Left renal cortex interstitium (tissue), 4 donors: Measurements from ENCODE around the gene RPUSD1. TPM values are rescaled to one million over a fixed set of nuclear protein-coding genes. Genes with fewer than 3 reads are reported as not detected.
"Not testable (repeated sequence)": the region's sequence is repeated elsewhere in the genome, so short reads cannot be mapped to it uniquely, and the experiment has no call there.

Source experiments
- DNase-seq, 4 donors: peaks; one replicate each; pipeline ENCODE4 v3.0.0-alpha.2; 2013; ENCODE audit warnings: low read depth in 4 of 4, low spot score in 2 of 4, missing footprints in 1 of 4
- polyA plus RNA-seq, 4 donors: library from polyadenylated mRNA; unstranded; fragments of 120-200 nt; gene quantifications; one replicate each; pipeline ENCODE4 v1.2.1, GENCODE V29; 2013; ENCODE audit not compliant: insufficient read length in 4 of 4

Gene RPUSD1
- polyA plus RNA-seq, 4 donors, result 9.7 to 18.5 (median 16.5) TPM

DNA sequence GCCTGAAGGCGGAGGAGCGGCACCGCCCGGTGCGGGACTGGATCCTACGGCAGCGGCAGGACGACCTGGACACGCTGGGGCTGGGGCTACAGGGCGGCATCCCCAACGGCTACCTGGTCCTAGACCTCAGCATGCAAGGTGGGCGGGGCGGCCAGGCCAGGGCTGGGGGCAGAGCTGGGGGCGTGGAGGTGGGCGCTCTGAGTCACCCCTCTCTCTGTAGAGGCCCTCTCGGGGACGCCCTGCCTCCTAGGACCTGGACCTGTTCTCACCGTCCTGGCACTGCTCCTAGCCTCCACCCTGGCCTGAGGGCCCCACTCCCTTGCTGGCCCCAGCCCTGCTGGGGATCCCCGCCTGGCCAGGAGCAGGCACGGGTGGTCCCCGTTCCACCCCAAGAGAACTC lies 19.8 kb downstream of the RPUSD1 start:
- DNase-seq, result no peak

DNA sequence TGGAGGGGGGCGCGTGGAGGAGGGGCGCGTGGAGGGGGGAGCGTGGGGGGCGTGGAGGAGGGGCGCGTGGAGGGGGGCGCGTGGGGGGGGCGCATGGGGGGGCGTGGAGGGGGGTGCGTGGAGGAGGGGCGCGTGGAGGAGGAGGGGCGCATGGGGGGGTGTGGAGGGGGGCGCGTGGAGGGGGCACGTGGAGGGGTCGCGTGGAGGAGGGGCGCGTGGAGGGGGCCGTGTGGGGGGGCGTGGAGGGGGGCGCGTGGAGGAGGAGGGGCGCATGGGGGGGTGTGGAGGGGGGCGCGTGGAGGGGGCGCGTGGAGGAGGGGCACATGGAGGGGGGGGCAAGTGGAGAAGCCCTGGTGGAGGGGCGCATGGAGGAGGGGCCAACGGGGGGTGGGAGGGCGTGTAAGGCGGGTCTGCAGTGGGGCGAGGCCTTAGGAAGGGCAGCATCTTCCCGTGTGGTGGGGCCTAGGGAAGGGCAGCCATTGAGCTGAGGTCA lies 20.4 kb downstream of the RPUSD1 start:
- DNase-seq, result no peak

DNA sequence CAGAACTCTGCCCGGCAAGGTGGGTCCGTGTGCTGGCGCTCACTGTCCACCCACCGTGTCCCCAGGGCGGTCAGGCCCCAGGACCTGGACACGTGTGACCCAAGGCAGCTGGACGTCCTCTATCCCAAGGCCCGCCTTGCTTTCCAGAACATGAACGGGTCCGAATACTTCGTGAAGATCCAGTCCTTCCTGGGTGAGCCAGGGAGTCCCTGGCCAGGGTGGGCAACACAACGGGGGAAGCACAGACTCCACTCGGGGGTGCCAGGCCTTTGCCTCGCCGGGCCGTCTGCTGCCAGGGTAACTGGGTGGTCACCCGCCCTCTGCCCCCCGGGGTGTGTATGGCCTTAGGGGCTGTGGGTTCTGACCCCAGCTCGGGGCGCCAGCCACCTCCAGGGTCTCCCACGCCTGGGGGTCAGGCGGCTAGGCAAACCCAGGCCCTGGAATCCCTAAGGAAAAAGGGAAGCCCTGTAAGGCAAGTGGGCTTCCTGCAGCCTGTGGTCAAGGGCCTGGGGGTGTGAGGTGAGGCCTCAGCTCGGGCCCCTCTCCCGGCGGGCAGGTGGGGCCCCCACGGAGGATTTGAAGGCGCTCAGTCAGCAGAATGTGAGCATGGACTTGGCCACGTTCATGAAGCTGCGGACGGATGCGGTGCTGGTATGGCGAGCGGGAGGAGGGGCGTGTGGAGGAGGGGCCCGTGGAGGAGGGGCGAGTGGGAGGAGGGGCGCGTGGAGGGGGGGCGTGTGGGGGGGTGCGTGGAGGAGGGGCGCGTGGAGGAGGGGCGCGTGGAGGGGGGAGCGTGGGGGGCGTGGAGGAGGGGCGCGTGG lies 21.2 kb downstream of the RPUSD1 start:
- DNase-seq, result no peak

GRCh38 chr16:766008-766819 lies 22.0 kb downstream of the RPUSD1 start:
- no peak for DNase-seq

DNA sequence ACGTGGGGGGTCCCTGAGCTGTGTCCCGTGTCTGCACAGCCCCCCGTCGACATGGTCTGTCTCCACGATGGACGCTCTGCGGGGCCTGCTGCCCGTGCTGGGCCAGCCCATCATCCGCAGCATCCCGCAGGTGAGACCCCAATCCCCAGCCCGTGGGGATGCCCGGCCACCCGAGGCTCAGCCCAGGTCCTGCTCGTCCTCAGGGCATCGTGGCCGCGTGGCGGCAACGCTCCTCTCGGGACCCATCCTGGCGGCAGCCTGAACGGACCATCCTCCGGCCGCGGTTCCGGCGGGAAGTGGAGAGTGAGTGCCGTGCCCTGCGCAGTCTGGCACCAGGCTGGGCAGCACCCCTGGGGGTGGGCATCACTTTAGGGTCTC lies 22.7 kb downstream of the RPUSD1 start:
- DNase-seq, result no peak

DNA sequence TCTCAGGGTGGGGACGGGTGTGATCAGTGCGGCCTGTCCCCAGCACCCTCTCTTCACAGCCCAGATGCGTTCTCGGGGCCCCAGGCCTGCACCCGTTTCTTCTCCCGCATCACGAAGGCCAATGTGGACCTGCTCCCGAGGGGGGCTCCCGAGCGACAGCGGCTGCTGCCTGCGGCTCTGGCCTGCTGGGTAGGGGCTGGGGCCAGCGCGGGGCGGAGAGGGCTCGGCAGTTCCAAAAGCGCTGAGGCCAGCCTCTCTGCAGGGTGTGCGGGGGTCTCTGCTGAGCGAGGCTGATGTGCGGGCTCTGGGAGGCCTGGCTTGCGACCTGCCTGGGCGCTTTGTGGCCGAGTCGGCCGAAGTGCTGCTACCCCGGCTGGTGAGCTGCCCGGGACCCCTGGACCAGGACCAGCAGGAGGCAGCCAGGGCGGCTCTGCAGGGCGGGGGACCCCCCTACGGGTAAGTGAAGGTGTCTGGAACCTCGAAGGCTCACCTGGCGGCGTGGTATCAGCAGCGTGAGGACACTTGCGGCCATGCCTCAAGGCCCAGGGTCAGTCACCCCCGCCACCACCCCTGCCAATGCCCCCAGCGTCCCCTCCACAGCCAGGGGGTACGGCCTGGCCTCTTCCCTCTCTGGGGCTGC lies 23.2 kb downstream of the RPUSD1 start:
- DNase-seq, result no peak

DNA sequence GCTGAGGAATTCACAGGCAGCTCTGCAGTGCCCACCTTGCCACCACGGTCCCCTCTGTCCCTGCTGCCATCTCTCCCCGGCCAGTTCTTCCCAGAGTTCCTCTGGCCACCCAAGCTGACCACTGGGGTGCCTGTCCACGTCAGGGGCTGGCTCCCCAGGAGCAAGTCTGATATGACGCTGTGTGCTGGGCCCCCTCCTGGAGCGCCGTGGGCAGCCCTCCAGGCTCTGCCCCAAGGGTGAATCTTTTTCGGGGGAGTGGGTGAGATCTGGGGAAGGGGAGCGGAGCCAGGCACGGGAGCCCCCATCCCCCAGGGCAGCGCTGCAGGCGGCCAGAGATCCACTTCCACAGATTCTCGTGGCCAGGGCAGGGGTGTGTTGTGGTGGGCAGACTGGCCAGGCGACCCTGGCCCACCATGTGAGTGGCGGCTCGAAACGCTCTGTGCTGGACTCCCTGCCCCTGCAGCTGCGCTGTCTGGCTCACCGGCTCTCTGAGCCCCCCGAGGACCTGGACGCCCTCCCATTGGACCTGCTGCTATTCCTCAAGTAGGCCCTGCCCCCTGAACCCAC lies 23.9 kb downstream of the RPUSD1 start:
- no peak for DNase-seq

DNA sequence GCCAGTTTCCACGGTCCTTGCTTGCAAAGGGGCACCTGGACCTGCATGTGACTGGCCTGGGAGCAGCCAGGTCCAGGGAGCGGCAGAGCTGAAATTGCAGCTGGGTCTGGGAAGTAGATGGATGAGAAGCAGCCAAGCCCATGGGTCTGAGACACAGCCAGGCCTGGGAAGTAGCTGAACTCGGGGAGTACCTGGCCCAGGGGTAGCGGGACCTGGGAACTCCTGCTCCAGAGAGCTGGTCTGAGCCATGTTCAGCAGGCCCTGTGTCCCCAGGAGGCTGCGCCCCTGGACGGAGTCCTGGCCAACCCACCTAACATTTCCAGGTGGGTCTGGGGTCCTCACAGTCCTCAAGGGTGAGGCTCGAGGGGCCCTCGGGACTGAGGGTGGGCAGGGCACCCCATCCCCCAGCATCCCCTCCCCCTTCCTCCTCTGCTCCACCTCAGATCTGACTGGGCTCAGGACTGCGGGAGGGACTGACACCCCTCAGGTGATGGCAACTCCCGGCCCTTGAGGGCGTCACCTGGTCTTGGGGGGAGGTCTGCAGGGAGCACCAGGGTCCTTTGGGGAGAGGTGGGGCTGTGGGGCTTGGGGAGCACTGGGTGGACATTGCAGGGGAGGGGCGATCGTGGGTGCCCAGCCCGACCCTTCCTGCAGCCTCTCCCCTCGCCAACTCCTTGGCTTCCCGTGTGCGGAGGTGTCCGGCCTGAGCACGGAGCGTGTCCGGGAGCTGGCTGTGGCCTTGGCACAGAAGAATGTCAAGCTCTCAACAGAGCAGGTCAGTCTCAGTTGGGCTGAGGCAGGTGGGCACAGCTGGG lies 24.6 kb downstream of the RPUSD1 start:
- no peak for DNase-seq

- no peak for DNase-seq
Measured at GRCh38 chr16:762595-763268, 25.4 kb downstream of the RPUSD1 start.

- DNase-seq, result no peak
Measured at GRCh38 chr16:761625-762513, 26.3 kb downstream of the RPUSD1 start.

GRCh38 chr16:760545-761343 lies 27.4 kb downstream of the RPUSD1 start, which contains the start of gene MSLN:
TSS of gene MSLN (plus strand) at chr16:760734. CDS start at chr16:762681, 1,947 bp downstream.
- no peak for DNase-seq

- DNase-seq, result no peak
Measured at GRCh38 chr16:760065-760464, 28.1 kb downstream of the RPUSD1 start.

DNA sequence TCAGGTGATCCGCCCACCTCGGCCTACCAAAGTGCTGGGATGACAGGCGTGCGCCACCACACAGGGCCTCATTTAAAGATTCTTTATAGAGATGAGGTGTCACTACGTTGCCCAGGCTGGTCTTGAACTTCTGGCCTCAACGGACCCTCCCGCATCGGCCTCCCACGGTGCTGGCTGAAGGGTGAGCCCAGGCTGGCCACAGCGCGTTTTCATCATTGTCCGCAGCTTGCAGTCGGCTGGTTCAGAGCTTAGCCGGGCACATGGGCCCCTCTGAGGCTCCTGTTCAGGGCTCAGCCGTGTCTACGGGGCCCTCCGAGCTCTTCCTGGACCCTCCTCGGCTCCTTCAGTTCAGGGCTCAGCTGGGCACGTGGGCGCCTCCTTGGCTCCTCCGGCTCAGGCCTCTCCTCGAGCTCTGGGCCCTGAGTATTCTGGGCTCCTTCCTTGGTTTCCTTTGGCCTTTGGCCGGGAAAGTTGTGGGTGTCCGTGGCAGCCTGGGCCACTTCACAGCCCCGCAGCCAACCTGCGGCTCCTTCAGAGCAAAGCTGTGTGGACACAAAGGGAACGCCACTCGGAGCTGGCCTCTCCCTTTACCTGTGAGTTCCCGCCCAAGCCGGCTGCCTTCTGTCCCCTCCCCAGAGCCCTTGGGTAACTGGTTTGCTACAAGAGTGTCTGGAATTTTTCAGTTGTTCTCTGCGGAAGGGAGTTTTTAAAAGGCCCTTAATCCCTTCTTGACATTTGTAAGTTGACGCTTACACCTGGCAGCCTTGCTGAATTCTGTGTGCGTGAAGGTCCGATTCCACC lies 28.9 kb downstream of the RPUSD1 start:
- no peak for DNase-seq

DNA sequence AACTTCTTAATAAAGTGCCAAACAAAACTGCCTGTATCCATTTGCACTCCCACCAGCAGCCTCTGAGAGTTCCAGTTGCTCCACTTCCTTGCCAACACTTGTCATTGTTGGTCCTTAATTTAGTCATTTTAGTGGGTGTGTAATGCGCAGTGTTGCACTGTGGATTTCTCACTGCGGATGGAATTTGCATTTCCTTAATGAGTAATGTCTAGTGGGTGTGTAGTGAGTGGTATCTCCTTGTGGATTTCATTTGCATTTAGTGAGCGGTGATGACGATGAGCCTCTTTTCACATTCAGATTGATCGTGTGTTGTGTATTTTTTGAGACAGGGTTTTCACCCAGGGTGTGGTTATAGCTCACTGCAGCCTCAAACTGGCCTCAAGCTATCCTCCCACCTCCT lies 31.8 kb downstream of the RPUSD1 start:
- DNase-seq, result no peak

GRCh38 chr16:754656-755055 lies 33.5 kb downstream of the RPUSD1 start:
- no peak for DNase-seq

GRCh38 chr16:754121-754607 lies 34.0 kb downstream of the RPUSD1 start:
- not testable (repeated sequence) for DNase-seq

GRCh38 chr16:752007-752312 lies 36.2 kb downstream of the RPUSD1 start:
- no peak for DNase-seq
